Stromal cell of bone marrow (primary cell): Measurements from ENCODE around the gene FCGR3A.

ENCODE experiments used
- DNase-seq: peaks from one replicate; pipeline ENCODE4 v3.0.0-alpha.2; 2012; ENCODE audit warnings: low read depth

Gene FCGR3A

DNA sequence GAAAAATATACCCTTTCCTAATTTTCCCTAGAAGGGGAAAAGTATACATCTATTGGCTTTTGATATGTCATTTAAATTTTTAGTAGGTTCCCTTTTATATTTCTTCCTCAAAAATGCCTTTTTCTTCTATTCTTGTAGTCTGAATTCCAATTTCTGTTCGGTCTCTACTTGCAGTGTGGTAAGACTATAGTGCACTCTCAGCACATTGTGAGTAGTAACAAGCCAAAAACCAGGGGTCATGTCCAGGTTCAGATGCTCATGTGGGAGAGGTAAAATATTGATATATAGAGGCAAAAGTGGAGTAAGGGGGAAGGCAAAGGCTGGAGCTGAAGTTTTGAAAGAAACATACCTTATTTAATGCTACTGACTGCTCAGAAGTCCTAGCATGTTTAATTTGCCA is 48.4 kb downstream of the FCGR3A start:
- DNase-seq: no peak

DNA sequence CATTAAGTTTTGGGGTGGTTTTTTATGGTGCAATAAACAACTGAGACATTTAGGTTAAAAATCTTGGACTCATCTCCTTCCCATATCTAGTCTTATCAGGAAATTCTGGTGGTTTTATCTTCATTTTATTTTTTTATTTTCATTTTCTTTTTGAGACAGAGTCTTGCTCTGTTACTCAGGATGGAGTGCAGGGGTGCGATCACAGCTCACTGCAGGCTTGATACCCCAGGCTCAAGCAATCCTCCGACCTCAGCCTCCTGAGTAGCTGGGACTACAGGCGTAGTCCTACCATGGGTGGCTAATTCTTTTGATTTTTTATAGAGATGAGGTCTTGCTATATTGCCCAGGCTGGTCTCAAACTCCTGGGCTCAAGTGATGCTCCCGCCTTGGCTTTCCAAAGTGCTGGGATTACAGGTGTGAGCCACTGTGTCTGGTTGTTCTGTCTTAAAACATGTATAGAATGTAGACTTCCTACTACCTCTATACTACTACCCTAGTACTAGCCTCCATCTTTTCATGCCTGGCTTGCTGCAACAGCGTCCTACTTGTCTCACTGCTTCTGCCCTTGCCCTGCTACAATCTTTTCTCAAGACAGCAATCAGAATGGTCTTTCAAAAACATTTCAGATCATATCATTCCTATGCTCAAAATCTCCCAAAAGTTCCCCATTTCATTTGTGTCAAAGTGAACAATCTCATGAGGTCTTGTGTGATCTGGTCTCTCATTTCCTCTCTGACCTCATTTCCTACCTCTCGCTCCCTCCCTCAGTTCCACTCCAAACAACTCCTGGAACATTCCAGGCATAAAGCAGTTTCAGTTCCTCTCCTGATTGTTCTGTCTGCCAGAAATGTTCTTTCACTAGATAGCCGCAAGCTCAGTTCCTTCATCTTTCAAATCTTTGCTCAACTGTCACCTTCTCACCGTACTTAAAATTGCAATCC is 50.2 kb downstream of the FCGR3A start:
- DNase-seq: no peak

DNA sequence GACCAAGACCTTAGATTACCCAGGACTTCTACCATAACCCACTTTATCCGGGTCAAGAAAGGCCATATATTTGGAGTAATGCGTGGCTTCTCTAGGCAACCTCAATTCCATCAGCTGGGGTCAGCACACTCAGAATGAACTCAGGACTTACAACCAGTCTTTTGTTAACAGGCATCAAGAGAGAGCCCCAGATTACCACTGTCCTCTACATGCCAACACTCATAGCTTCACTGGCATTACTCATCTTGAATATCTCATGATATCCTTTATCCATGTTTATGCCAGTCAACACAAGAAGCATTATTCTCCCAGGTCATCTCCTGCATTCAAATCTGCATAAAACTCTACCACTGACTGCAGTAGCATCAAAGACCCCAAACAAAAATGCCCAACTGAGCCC is 51.0 kb downstream of the FCGR3A start:
- no peak for DNase-seq

DNA sequence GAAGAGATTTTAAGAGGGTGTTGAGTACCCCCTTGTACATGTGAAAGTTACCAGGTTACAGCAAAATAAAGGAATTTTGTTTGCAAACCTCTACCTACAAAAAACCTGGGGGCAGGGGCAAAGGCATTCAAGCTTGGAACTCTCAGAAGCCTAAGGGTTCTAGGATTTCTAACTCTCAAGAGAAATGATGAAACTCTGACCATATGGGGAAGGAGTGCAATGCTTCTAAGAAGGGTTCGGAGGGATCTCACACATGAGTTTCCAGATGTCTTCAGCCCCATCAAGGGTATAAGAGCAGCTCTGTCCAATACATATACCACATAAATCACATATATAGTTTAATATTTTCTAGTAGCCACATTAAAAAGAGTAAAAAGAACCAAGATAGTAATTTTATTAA is 51.7 kb downstream of the FCGR3A start:
- no peak for DNase-seq

DNA sequence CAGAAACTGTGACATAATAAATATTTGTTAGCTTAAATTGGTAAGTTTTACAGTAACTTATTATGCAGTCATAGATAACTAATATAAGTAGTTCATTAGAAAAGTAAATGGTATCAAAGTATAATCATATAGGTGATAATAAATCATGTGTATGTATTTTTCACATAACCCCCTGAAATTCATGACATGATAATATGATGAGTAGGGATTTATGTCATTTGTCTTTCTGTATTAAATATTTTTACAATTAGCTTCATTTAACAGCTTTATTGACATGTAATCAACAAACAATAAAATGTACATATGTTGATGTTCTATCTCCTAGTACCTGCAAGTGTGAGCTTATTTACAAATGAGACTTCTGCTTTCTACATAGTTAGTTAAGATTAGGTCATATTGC is 54.1 kb downstream of the FCGR3A start:
- DNase-seq: no peak

DNA sequence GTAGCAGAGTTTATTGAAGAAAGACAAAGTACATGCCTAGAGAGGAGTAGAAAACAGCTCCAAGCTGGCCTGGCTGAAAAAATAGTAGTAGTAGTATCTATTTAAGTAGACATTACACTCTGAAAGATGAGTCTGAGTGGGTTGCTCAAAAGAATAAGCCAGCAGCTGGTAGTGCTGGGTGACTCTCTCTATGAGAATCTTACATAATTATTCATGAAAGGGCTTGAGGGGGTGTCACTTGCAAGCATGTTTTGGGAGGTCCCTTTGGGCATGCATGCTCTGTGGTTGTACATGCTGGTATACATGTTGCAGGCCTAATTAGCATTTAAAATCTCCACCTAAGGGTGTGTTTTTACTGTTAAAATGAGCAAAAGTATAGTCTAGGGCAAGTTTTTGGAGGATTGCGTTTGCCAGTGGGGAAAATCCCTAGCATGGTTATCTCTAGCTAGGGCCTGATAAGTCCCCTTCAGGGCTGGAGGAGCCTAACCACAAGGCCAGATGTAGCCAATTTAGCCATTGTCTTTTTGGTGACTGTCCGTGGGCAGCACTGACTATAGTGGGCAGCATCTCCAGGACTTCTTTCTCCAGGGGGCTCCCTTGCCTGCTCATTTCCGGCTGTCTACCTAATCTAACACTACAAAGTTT is 55.4 kb downstream of the FCGR3A start:
- no peak for DNase-seq

DNA sequence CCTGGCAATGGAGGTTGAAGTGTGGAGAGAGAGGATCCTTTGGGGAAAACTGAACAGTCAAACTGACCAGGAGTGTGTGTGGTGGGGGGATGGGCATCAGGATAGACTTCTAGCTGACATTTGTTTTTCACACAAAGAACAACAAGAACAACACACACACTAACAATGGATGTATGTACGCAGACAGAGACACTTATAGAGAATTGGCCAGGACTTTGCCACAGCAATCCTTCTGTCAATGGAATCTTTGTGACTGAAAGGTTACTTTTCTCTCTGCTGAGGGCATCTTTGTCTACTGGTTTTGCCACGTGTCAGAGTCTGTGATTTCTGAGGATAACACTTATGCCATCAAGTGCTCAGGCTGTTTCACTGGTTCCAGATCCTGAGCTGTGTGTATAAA is 56.8 kb downstream of the FCGR3A start:
- DNase-seq: no peak
